ENCODE data around the gene SRA1.

The SRA1 gene

GRCh38 chr5:140569197-140569596, 11.9 kb upstream of the SRA1 start:
- Histone ChIP-seq H3K36me3 (ENCODE audit: control insufficient read depth, insufficient read depth, low read length) (peaks cover 17% of the 10 kb centered on the region), H3K27me3 (replicated peaks; ENCODE audit: control insufficient read depth, insufficient read depth, low read length) (no peaks in the 10 kb centered on the region), H3K4me3 (replicated peaks; ENCODE audit: low read depth, low read length) (no peak overlapping the region)
- no peak for TF ChIP-seq CTCF (IDR thresholded peaks at IDR 0.05; ENCODE audit: insufficient read depth, low read length, poor library complexity, severe bottlenecking)
- DNase-seq (ENCODE audit: extremely low read depth, insufficient read length): no peak

DNA sequence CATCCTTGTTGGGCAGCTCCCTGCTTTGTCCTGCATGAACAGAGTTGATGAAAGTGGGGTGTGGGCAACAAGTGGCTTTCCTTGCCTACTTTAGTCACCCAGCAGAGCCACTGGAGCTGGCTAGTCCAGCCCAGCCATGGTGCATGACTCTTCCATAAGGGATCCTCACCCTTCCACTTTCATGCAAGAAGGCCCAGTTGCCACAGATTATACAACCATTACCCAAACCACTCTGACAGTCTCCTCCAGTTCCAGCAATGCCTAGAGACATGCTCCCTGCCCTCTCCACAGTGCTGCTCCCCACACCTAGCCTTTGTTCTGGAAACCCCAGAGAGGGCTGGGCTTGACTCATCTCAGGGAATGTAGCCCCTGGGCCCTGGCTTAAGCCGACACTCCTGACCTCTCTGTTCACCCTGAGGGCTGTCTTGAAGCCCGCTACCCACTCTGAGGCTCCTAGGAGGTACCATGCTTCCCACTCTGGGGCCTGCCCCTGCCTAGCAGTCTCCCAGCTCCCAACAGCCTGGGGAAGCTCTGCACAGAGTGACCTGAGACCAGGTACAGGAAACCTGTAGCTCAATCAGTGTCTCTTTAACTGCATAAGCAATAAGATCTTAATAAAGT, 11.3 kb upstream of the SRA1 start:
- Histone ChIP-seq H3K36me3 (ENCODE audit: control insufficient read depth, insufficient read depth, low read length) (peaks cover 17% of the 10 kb centered on the region), H3K27me3 (replicated peaks; ENCODE audit: control insufficient read depth, insufficient read depth, low read length) (no peaks in the 10 kb centered on the region), H3K4me3 (replicated peaks; ENCODE audit: low read depth, low read length) (no peak overlapping the region)
- DNase-seq (ENCODE audit: extremely low read depth, insufficient read length): no peak
- no peak for TF ChIP-seq CTCF (IDR thresholded peaks at IDR 0.05; ENCODE audit: insufficient read depth, low read length, poor library complexity, severe bottlenecking)

- Histone ChIP-seq H3K36me3 (ENCODE audit: control insufficient read depth, insufficient read depth, low read length) (peaks cover 17% of the 10 kb centered on the region), H3K4me3 (replicated peaks; ENCODE audit: low read depth, low read length) (no peak overlapping the region), H3K27me3 (replicated peaks; ENCODE audit: control insufficient read depth, insufficient read depth, low read length) (no peaks in the 10 kb centered on the region)
- no peak for TF ChIP-seq CTCF (IDR thresholded peaks at IDR 0.05; ENCODE audit: insufficient read depth, low read length, poor library complexity, severe bottlenecking)
- no peak for DNase-seq (ENCODE audit: extremely low read depth, insufficient read length)
Observed at GRCh38 chr5:140567871-140568270, 10.6 kb upstream of the SRA1 start.

- no peak for DNase-seq (ENCODE audit: extremely low read depth, insufficient read length)
- H3K36me3 ChIP-seq (ENCODE audit: control insufficient read depth, insufficient read depth, low read length): peaks cover 17% of the 10 kb centered on the region
- no peak for TF ChIP-seq CTCF (IDR thresholded peaks at IDR 0.05; ENCODE audit: insufficient read depth, low read length, poor library complexity, severe bottlenecking)
- H3K27me3 ChIP-seq (replicated peaks; ENCODE audit: control insufficient read depth, insufficient read depth, low read length): no peaks in the 10 kb centered on the region
- H3K4me3 ChIP-seq (replicated peaks; ENCODE audit: low read depth, low read length): no peak overlapping the region
Observed at GRCh38 chr5:140567136-140567818, 10.0 kb upstream of the SRA1 start.

DNA sequence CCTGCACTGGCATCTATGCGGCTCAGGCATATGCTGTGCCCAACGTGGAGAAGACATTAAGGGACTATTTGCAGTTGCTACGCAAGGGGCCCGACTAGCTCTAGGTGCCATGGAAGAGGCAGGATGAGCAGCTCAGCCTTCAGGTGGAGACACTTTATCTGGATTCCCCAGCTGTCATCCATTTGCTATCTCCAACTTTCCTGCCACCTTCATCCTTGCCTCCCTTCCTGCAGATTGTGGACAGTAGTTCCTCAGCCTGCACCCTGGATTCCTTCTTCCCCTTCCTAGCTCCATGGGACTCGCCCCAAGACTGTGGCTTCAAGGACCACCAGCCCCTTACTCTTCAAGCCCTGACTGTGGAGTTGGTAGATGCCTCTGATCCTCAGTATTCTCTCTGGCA, 9.4 kb upstream of the SRA1 start:
- Histone ChIP-seq H3K27me3 (replicated peaks; ENCODE audit: control insufficient read depth, insufficient read depth, low read length) (no peaks in the 10 kb centered on the region), H3K4me3 (replicated peaks; ENCODE audit: low read depth, low read length) (no peak overlapping the region), H3K36me3 (ENCODE audit: control insufficient read depth, insufficient read depth, low read length) (peaks cover 19% of the 10 kb centered on the region)
- no peak for DNase-seq (ENCODE audit: extremely low read depth, insufficient read length)
- no peak for TF ChIP-seq CTCF (IDR thresholded peaks at IDR 0.05; ENCODE audit: insufficient read depth, low read length, poor library complexity, severe bottlenecking)

Data from GM06990 (cell line).